Activated B cell treated with CpG ODN at 0.5 μM for 24 hours (primary cell): ENCODE data around the gene SLC2A13. TPM values are rescaled to one million over a fixed set of nuclear protein-coding genes. Genes with fewer than 3 reads are reported as not detected.
"Not testable (repeated sequence)": the region's sequence is repeated elsewhere in the genome, so short reads cannot be mapped to it uniquely, and the experiment has no call there.

Source experiments
- ATAC-seq: fragments of 200-7000 bp; cut with Tn5 transposase; one replicate; pipeline ENCODE4 v1.10.0; 2021; ENCODE audit warnings: low read depth, mild to moderate bottlenecking, moderate library complexity
- CTCF ChIA-PET: fragments of 350-600 bp; sonication (Branson Sonifier 250); formaldehyde crosslinking; loops from one replicate; lab custom pipeline; 2021; ENCODE audit warnings: antibody characterized with exemption; lab: Charles Lee
- POLR2A ChIA-PET: fragments of 350-600 bp; sonication (Branson Sonifier 250); formaldehyde crosslinking; loops from one replicate; lab custom pipeline; 2021; ENCODE audit warnings: antibody characterized with exemption; lab: Charles Lee
- DNase-seq: peaks from one replicate; pipeline ENCODE4 v3.0.0; 2022
- H3K27ac Mint-ChIP-seq: one replicate; pipeline ENCODE4 v1.8.0; 2020; ENCODE audit warnings: mixed read lengths
- H3K27me3 Mint-ChIP-seq: one replicate; pipeline ENCODE4 v1.8.0; 2021; ENCODE audit warnings: mixed read lengths
- H3K36me3 Mint-ChIP-seq: one replicate; pipeline ENCODE4 v1.8.0; 2021; ENCODE audit warnings: low read depth, mixed read lengths
- H3K4me1 Mint-ChIP-seq: one replicate; pipeline ENCODE4 v1.8.0; 2021; ENCODE audit warnings: mixed read lengths
- H3K4me3 Mint-ChIP-seq: one replicate; pipeline ENCODE4 v1.8.0; 2020; ENCODE audit warnings: mild to moderate bottlenecking, mixed read lengths
- H3K9me3 Mint-ChIP-seq: one replicate; pipeline ENCODE4 v1.8.0; 2020; ENCODE audit warnings: mixed read lengths
- CTCF ChIP-seq: fragments of 200-600 bp; IDR thresholded peaks from one replicate; pipeline ENCODE4 v1.8.0; 2022; ENCODE audit warnings: antibody characterized with exemption, mild to moderate bottlenecking
- intact Hi-C: fragments of 100-400 bp; cut with micrococcal nuclease; formaldehyde crosslinking; loops from one replicate; pipeline ENCODE4 v1.15.1; 2024
- total RNA-seq: library from RNA; stranded (reverse); gene quantifications from 2 replicates; pipeline ENCODE4 v1.2.3, GENCODE V29; 2022

The SLC2A13 gene
- total RNA-seq, 1 donor from 2014 or later: 17.9 TPM

GRCh38 chr12:39752482-39753137 is 353.3 kb downstream of the SLC2A13 start:
- intact Hi-C loops: no loop called here
- Mint-ChIP-seq H3K27ac (no peak overlapping the region), H3K27me3 (no peaks in the 10 kb centered on the region), H3K36me3 (no peaks in the 10 kb centered on the region), H3K4me1 (no peaks in the 10 kb centered on the region), H3K9me3 (no peaks in the 10 kb centered on the region), H3K4me3 (no peak overlapping the region)
- no peak for TF ChIP-seq CTCF
- no peak for DNase-seq
- CTCF ChIA-PET: no interaction called here
- no peak for ATAC-seq
- POLR2A ChIA-PET: no interaction called here

- H3K27me3 Mint-ChIP-seq, POLR2A ChIA-PET: not testable (repeated sequence)
These were observed 359.7 kb downstream of the SLC2A13 start for GRCh38 chr12:39746151-39746550.

GRCh38 chr12:39743655-39744054 is 362.2 kb downstream of the SLC2A13 start:
- intact Hi-C loops: no loop called here
- CTCF ChIA-PET: no interaction called here
- no peaks in the 10 kb centered on the region for H3K36me3 Mint-ChIP-seq

More at GRCh38 chr12:39746151-39746550, 359.7 kb downstream of the SLC2A13 start:
- H3K4me3 Mint-ChIP-seq, intact Hi-C loops, CTCF ChIA-PET, ATAC-seq, H3K36me3 Mint-ChIP-seq, DNase-seq, H3K27ac Mint-ChIP-seq, H3K4me1 Mint-ChIP-seq, H3K9me3 Mint-ChIP-seq: not testable (repeated sequence)

GRCh38 chr12:39736406-39736805 is 369.5 kb downstream of the SLC2A13 start:
- H3K4me3 Mint-ChIP-seq: no peak overlapping the region
- H3K4me1 Mint-ChIP-seq: no peaks in the 10 kb centered on the region
- no peak overlapping the region for H3K27ac Mint-ChIP-seq
- H3K9me3 Mint-ChIP-seq: peaks cover 12% of the 10 kb centered on the region
- DNase-seq (no peak), ATAC-seq (no peak)
- POLR2A ChIA-PET: no interaction called here
- intact Hi-C loops: no loop called here
- CTCF ChIA-PET: no interaction called here
- peaks cover 1% of the 10 kb centered on the region for H3K36me3 Mint-ChIP-seq
- no peak for TF ChIP-seq CTCF
- H3K27me3 Mint-ChIP-seq: peaks cover 1% of the 10 kb centered on the region

More at GRCh38 chr12:39743655-39744054, 362.2 kb downstream of the SLC2A13 start:
- ATAC-seq (no peak), DNase-seq (no peak)
- peaks cover 10% of the 10 kb centered on the region for H3K9me3 Mint-ChIP-seq
- no peak for TF ChIP-seq CTCF
- no peaks in the 10 kb centered on the region for H3K27me3 Mint-ChIP-seq
- no peaks in the 10 kb centered on the region for H3K4me1 Mint-ChIP-seq
- no peak overlapping the region for H3K4me3 Mint-ChIP-seq
- POLR2A ChIA-PET: no interaction called here
- no peak overlapping the region for H3K27ac Mint-ChIP-seq

- Mint-ChIP-seq H3K4me1 (no peaks in the 10 kb centered on the region), H3K27ac (no peak overlapping the region), H3K27me3 (peaks cover 2% of the 10 kb centered on the region), H3K36me3 (no peaks in the 10 kb centered on the region), H3K9me3 (no peaks in the 10 kb centered on the region), H3K4me3 (no peak overlapping the region)
- DNase-seq (no peak), ATAC-seq (peak; percentile 58)
- TF ChIP-seq CTCF: no peak
- ChIA-PET POLR2A (no interaction called here), CTCF (no interaction called here)
- intact Hi-C loops: no loop called here
These were observed 382.1 kb downstream of the SLC2A13 start for GRCh38 chr12:39723831-39724230.

GRCh38 chr12:39722504-39722903 is 383.4 kb downstream of the SLC2A13 start:
- DNase-seq (no peak), ATAC-seq (no peak)
- Mint-ChIP-seq H3K36me3 (no peaks in the 10 kb centered on the region), H3K9me3 (no peaks in the 10 kb centered on the region), H3K4me3 (no peak overlapping the region), H3K27ac (no peak overlapping the region), H3K4me1 (no peaks in the 10 kb centered on the region), H3K27me3 (peaks cover 4% of the 10 kb centered on the region)
- ChIA-PET CTCF (no interaction called here), POLR2A (interaction anchor here (0.6 kb wide), 1 partner anchor 101 kb away, joined by 3 read pairs; no protein-coding TSS in a partner anchor)
- no peak for TF ChIP-seq CTCF
- intact Hi-C loops: no loop called here
